PC-3 (cell line): ENCODE data around the gene UGT2B17. TPM values are rescaled to one million over a fixed set of nuclear protein-coding genes. Genes with fewer than 3 reads are reported as not detected.

Experiments
- ATAC-seq: fragments of 200-7000 bp; cut with Tn5 transposase; 2 replicates; pipeline ENCODE4 v1.9.1; 2020; ENCODE audit warnings: mild to moderate bottlenecking, moderate library complexity
- BruUV-seq: library from RNA; stranded (reverse); fragments of 400-500 nt; replicated peaks from 2 replicates; lab custom pipeline; 2021; lab: Mats Ljungman, UMichigan
- CTCF ChIA-PET: fragments of 300-600 bp; sonication (Branson Sonifier 250); formaldehyde crosslinking; loops from one replicate; lab custom pipeline; 2022; ENCODE audit warnings: antibody characterized with exemption; lab: Charles Lee
- POLR2A ChIA-PET: fragments of 300-600 bp; sonication (Branson Sonifier 250); formaldehyde crosslinking; loops from one replicate; lab custom pipeline; 2022; ENCODE audit warnings: antibody characterized with exemption; ENCODE audit not compliant: unreplicated experiment; lab: Charles Lee
- DNase-seq: peaks from one replicate; pipeline ENCODE4 v3.0.0-alpha.2; 2015
- H2AFZ ChIP-seq: fragments of 300-600 bp; sonication (generic); 2 replicates; pipeline ENCODE4 v1.6.0; 2016; ENCODE audit warnings: antibody characterized with exemption, low read length
- H3F3A ChIP-seq: fragments of 300-600 bp; sonication (generic); one replicate; pipeline ENCODE4 v1.6.0; 2017; ENCODE audit warnings: antibody characterized with exemption, low read length, control low read depth, mild to moderate bottlenecking; ENCODE audit not compliant: unreplicated experiment
- H3K27ac ChIP-seq: fragments of 300-600 bp; sonication (generic); 2 replicates; pipeline ENCODE4 v1.5.1; 2016; ENCODE audit warnings: mild to moderate bottlenecking, low read length
- H3K27me3 ChIP-seq: fragments of 300-600 bp; sonication (generic); 2 replicates; pipeline ENCODE4 v1.6.1; 2016; ENCODE audit warnings: low read length, mixed read lengths
- H3K36me3 ChIP-seq: fragments of 300-600 bp; sonication (generic); 2 replicates; pipeline ENCODE4 v1.6.1; 2016; ENCODE audit warnings: low read depth, mixed run types, low read length, mixed read lengths
- H3K4me1 ChIP-seq: fragments of 300-600 bp; sonication (generic); 2 replicates; pipeline ENCODE4 v1.5.1; 2016; ENCODE audit warnings: low read length; ENCODE audit not compliant: insufficient read depth
- H3K4me2 ChIP-seq: fragments of 300-600 bp; sonication (generic); 2 replicates; pipeline ENCODE4 v1.6.0; 2016; ENCODE audit warnings: low read length
- H3K4me3 ChIP-seq: fragments of 300-600 bp; sonication (generic); 2 replicates; pipeline ENCODE4 v1.5.1; 2016; ENCODE audit warnings: mild to moderate bottlenecking, low read length, mixed read lengths
- H3K79me2 ChIP-seq: fragments of 300-600 bp; sonication (generic); 2 replicates; pipeline ENCODE4 v1.6.1; 2017; ENCODE audit warnings: low read length, mixed read lengths
- H3K9ac ChIP-seq: fragments of 300-600 bp; sonication (generic); 2 replicates; pipeline ENCODE4 v1.6.0; 2016; ENCODE audit warnings: mild to moderate bottlenecking, low read length
- H3K9me2 ChIP-seq: fragments of 300-600 bp; sonication (generic); replicated peaks from 2 replicates; pipeline ENCODE4 v1.6.1; 2016; ENCODE audit warnings: mixed run types, low read length, mixed read lengths
- H3K9me3 ChIP-seq: fragments of 300-600 bp; sonication (generic); 2 replicates; pipeline ENCODE4 v1.6.1; 2016; ENCODE audit warnings: low read length, mixed read lengths
- H4K20me1 ChIP-seq: fragments of 300-600 bp; sonication (generic); 2 replicates; pipeline ENCODE4 v1.6.1; 2016; ENCODE audit warnings: low read length, mixed read lengths
- CTCF ChIP-seq: fragments of 300-600 bp; sonication (generic); conservative IDR thresholded peaks from 2 replicates; pipeline ENCODE4 v1.5.1; 2017; ENCODE audit warnings: antibody characterized with exemption, low read depth, mild to moderate bottlenecking, low read length
- EZH2 ChIP-seq: fragments of 300-600 bp; sonication (generic); IDR thresholded peaks from one replicate; pipeline ENCODE4 v1.6.1; 2017; ENCODE audit warnings: antibody characterized with exemption, mild to moderate bottlenecking, low read length; ENCODE audit not compliant: unreplicated experiment
- EZH2phosphoT487 ChIP-seq: fragments of 300-600 bp; sonication (generic); IDR thresholded peaks from 2 replicates; pipeline ENCODE4 v1.6.1; 2018; ENCODE audit warnings: mild to moderate bottlenecking, antibody characterized with exemption, low read length, borderline replicate concordance
- intact Hi-C: fragments of 100-400 bp; cut with micrococcal nuclease; formaldehyde crosslinking; loops from 2 replicates; pipeline ENCODE4 v1.9.0; 2023
- total RNA-seq: library from RNA; depleted of rRNA; stranded (reverse); fragments of >200 nt; gene quantifications from 2 replicates; pipeline ENCODE4 v1.2.3, GENCODE V29; 2014

The UGT2B17 gene
- total RNA-seq, 1 experiment from 2014 or later = not detected

- no peaks in the 10 kb centered on the region for H3K9me3 ChIP-seq
- H4K20me1 ChIP-seq = no peaks in the 10 kb centered on the region
- no peak overlapping the region for H2AFZ ChIP-seq
- H3K79me2 ChIP-seq = no peaks in the 10 kb centered on the region
- no TSS peak for BruUV-seq
- TF ChIP-seq EZH2phosphoT487 (no peak), EZH2 (no peak), CTCF (no peak)
- H3K4me2 ChIP-seq = no peak overlapping the region
- no peaks in the 10 kb centered on the region for H3K9me2 ChIP-seq
- H3K27ac ChIP-seq = no peak overlapping the region
- ChIA-PET CTCF (interaction anchor here (0.5 kb wide), 1 partner anchor 1867 kb away, joined by 3 read pairs; no protein-coding TSS in a partner anchor), POLR2A (no interaction called here)
- H3K4me1 ChIP-seq = no peaks in the 10 kb centered on the region
- H3K4me3 ChIP-seq = no peak overlapping the region
- DNase-seq (no peak), ATAC-seq (no peak)
- H3F3A ChIP-seq = no peaks in the 10 kb centered on the region
- no peaks in the 10 kb centered on the region for H3K27me3 ChIP-seq
- H3K9ac ChIP-seq = no peak overlapping the region
- H3K36me3 ChIP-seq = no peaks in the 10 kb centered on the region
- intact Hi-C loops = no loop called here
Observed at GRCh38 chr4:68606240-68606639, 30.1 kb upstream of the UGT2B17 start.

- TF ChIP-seq EZH2 = no peak
- TF ChIP-seq EZH2phosphoT487 = no peak
- TF ChIP-seq CTCF = no peak
- peak overlapping the region; percentile 58 for H3K4me2 ChIP-seq
- no peaks in the 10 kb centered on the region for H3K79me2 ChIP-seq
- H3K36me3 ChIP-seq = no peaks in the 10 kb centered on the region
- H2AFZ ChIP-seq = peak overlapping the region; percentile 12; the same call in 1 of the 2 replicates
- DNase-seq (peak; percentile 75), ATAC-seq (peak; percentile 66)
- no peaks in the 10 kb centered on the region for H3F3A ChIP-seq
- H3K9me2 ChIP-seq = no peaks in the 10 kb centered on the region
- POLR2A ChIA-PET = no interaction called here
- no peaks in the 10 kb centered on the region for H3K27me3 ChIP-seq
- intact Hi-C loops = loop anchor here (1.0 kb wide), 1 partner anchor 149 kb away; no protein-coding TSS in a partner anchor
- BruUV-seq = no TSS peak
- peaks cover 17% of the 10 kb centered on the region for H3K4me1 ChIP-seq
- no peak overlapping the region for H3K9ac ChIP-seq
- H3K27ac ChIP-seq = peak overlapping the region; percentile 29
- H3K9me3 ChIP-seq = no peaks in the 10 kb centered on the region
- CTCF ChIA-PET = no interaction called here
- H3K4me3 ChIP-seq = no peak overlapping the region
- H4K20me1 ChIP-seq = no peaks in the 10 kb centered on the region
Observed at GRCh38 chr4:68599150-68599549, 23.0 kb upstream of the UGT2B17 start.

GRCh38 chr4:68597482-68597881 lies 21.4 kb upstream of the UGT2B17 start:
- Histone ChIP-seq H2AFZ (no peak overlapping the region), H3K4me2 (no peak overlapping the region), H3K4me3 (no peak overlapping the region), H3F3A (no peaks in the 10 kb centered on the region), H3K36me3 (no peaks in the 10 kb centered on the region), H3K9ac (no peak overlapping the region), H3K27me3 (no peaks in the 10 kb centered on the region), H4K20me1 (no peaks in the 10 kb centered on the region), H3K79me2 (no peaks in the 10 kb centered on the region), H3K9me2 (no peaks in the 10 kb centered on the region), H3K9me3 (no peaks in the 10 kb centered on the region), H3K4me1 (peaks cover 17% of the 10 kb centered on the region), H3K27ac (no peak overlapping the region)
- intact Hi-C loops = no loop called here
- TF ChIP-seq CTCF (no peak), EZH2 (no peak), EZH2phosphoT487 (no peak)
- POLR2A ChIA-PET = no interaction called here
- DNase-seq (no peak), ATAC-seq (no peak)
- CTCF ChIA-PET = no interaction called here
- no TSS peak for BruUV-seq
